Loucy (cell line): ENCODE results near the gene LRRC4C.

ENCODE experiments used
- CTCF ChIP-seq: fragments of 200-600 bp; sonication (generic); conservative IDR thresholded peaks from 2 replicates; pipeline ENCODE4 v1.5.1; 2014; ENCODE audit warnings: mild to moderate bottlenecking, antibody characterized with exemption, low read length
- EZH2phosphoT487 ChIP-seq: fragments of 200-600 bp; IDR thresholded peaks from 2 replicates; pipeline ENCODE4 v1.6.1; 2018; ENCODE audit warnings: antibody characterized with exemption, mild to moderate bottlenecking, moderate library complexity, borderline replicate concordance

GRCh38 chr11:41099654-41100053 is 359.8 kb downstream of the LRRC4C start:
- TF ChIP-seq CTCF (no peak), EZH2phosphoT487 (no peak)
